Measurements from ENCODE around the gene EPB41.

DNA sequence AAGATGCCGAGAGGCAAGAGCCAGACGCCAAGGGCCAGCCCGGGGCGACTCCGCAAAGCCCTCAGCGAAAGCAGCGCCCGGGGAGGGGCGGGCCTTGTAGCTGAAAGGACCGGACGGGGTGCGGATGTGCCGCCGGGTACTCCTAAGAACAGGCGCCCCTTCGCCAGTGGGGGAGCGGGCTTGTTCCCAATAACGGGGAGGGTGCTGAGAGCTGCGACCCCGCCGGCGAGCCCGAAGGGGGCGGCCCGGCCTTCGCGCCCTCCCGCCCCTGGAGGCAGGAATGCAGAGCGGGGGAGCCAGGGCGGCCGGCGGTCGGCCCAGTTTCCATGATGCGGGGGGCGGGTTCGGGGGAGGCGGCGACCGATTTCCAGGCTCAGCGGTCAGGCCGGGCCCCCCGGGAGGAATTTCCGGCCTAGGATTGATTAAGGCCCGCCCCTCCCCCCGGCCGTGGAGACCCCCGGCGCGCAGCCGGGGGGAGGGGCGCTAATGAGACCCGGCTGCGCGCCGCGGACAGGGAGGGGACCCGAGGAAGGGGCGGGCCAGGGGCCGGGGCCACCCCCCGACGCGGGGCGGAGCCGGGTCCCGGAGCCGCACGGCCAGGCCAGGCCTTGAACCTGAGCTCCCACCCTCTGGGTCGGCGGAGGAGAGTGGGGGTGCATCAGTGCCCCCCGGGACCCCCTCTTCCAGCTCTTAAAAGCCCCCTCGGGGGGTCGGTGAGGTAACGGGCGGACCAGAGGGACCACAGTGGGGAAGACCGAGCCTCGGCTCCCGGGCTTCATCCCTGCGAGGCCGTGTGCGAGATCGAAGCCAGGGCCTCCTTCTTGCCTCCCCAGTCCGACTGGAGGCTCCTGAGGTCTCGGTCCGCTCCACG lies 210.2 kb downstream of the EPB41 start:
- no peak for TF ChIP-seq BHLHE40 (IDR thresholded peaks at IDR 0.05; ENCODE audit: low read depth, low read length)
- TF ChIP-seq POLR2A (IDR thresholded peaks at IDR 0.05; ENCODE audit: low read depth, low read length): peak; percentile 67; the same call in 1 of the 2 replicates
- TF ChIP-seq, protein P1, sequence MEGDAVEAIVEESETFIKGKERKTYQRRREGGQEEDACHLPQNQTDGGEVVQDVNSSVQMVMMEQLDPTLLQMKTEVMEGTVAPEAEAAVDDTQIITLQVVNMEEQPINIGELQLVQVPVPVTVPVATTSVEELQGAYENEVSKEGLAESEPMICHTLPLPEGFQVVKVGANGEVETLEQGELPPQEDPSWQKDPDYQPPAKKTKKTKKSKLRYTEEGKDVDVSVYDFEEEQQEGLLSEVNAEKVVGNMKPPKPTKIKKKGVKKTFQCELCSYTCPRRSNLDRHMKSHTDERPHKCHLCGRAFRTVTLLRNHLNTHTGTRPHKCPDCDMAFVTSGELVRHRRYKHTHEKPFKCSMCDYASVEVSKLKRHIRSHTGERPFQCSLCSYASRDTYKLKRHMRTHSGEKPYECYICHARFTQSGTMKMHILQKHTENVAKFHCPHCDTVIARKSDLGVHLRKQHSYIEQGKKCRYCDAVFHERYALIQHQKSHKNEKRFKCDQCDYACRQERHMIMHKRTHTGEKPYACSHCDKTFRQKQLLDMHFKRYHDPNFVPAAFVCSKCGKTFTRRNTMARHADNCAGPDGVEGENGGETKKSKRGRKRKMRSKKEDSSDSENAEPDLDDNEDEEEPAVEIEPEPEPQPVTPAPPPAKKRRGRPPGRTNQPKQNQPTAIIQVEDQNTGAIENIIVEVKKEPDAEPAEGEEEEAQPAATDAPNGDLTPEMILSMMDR (conservative IDR thresholded peaks at IDR 0.05; ENCODE audit: low read depth, low read length): peak; percentile 77
- TF ChIP-seq RAD21 (IDR thresholded peaks at IDR 0.05; ENCODE audit: low read length): no peak
- no peak for TF ChIP-seq RCOR1 (IDR thresholded peaks at IDR 0.05; ENCODE audit: insufficient replicate concordance, low read length)

All from IMR-90 (cell line).